Trophoblast cell (in vitro differentiated cells and primary cell): ENCODE data around the gene NFKBIA.
A peak's percentile ranks its signal among the peaks of the same experiment; 100 is the strongest.

Experiments
- DNase-seq, 2 donors: peaks; one replicate each; pipeline ENCODE4 v3.0.0-alpha.2; 2016
- H2AFZ ChIP-seq: 2 replicates; pipeline ENCODE4 v1.6.1; 2013; ENCODE audit warnings: low read length, moderate library complexity, mild to moderate bottlenecking; ENCODE audit not compliant: insufficient read depth, poor library complexity
- H2AK5ac ChIP-seq: 2 replicates; pipeline ENCODE4 v1.6.1; 2013; ENCODE audit warnings: mild to moderate bottlenecking, low read length
- H2BK120ac ChIP-seq: 2 replicates; pipeline ENCODE4 v1.6.1; 2013; ENCODE audit warnings: low read length, mild to moderate bottlenecking, moderate library complexity; ENCODE audit not compliant: insufficient read depth, poor library complexity
- H2BK12ac ChIP-seq: 2 replicates; pipeline ENCODE4 v1.6.1; 2013; ENCODE audit warnings: mild to moderate bottlenecking, low read length, moderate library complexity
- H2BK5ac ChIP-seq: 2 replicates; pipeline ENCODE4 v1.6.1; 2013; ENCODE audit warnings: low read length, low read depth, moderate library complexity, mild to moderate bottlenecking; ENCODE audit not compliant: poor library complexity
- H3K14ac ChIP-seq: 2 replicates; pipeline ENCODE4 v1.6.1; 2013; ENCODE audit warnings: mild to moderate bottlenecking, low read length
- H3K18ac ChIP-seq: 2 replicates; pipeline ENCODE4 v1.6.1; 2013; ENCODE audit warnings: mild to moderate bottlenecking, low read length
- H3K23ac ChIP-seq: 2 replicates; pipeline ENCODE4 v1.6.1; 2013; ENCODE audit warnings: low read length
- H3K27ac ChIP-seq: 2 replicates; pipeline ENCODE4 v1.5.1; 2013; ENCODE audit warnings: low read depth, mild to moderate bottlenecking, inconsistent platforms, low read length, moderate library complexity
- H3K27me3 ChIP-seq: 2 replicates; pipeline ENCODE4 v1.6.1; 2013; ENCODE audit warnings: inconsistent platforms, mild to moderate bottlenecking, low read length, moderate library complexity; ENCODE audit not compliant: insufficient read depth
- H3K36me3 ChIP-seq, 2 experiments: 1 replicate in 1 of 2; 2 replicates in 1 of 2; pipeline ENCODE4 v1.6.1; 2013; ENCODE audit warnings: low read length in 2 of 2, mild to moderate bottlenecking in 2 of 2, moderate library complexity in 1 of 2; ENCODE audit not compliant: insufficient read depth in 2 of 2, control insufficient read depth in 1 of 2
- H3K4ac ChIP-seq: 2 replicates; pipeline ENCODE4 v1.6.1; 2013; ENCODE audit warnings: low read depth, mild to moderate bottlenecking, low read length, moderate library complexity
- H3K4me1 ChIP-seq, 2 experiments: 1 replicate in 1 of 2; 2 replicates in 1 of 2; pipeline ENCODE4 v1.6.1; 2013; ENCODE audit warnings: low read length in 2 of 2, mild to moderate bottlenecking in 2 of 2, moderate library complexity in 1 of 2; ENCODE audit not compliant: insufficient read depth in 2 of 2, control insufficient read depth in 1 of 2
- H3K4me2 ChIP-seq: 2 replicates; pipeline ENCODE4 v1.6.1; 2013; ENCODE audit warnings: inconsistent platforms, mild to moderate bottlenecking, low read length, moderate library complexity
- H3K4me3 ChIP-seq: 2 replicates; pipeline ENCODE4 v1.5.1; 2013; ENCODE audit warnings: mild to moderate bottlenecking, low read depth, low read length, inconsistent platforms
- H3K79me1 ChIP-seq: one replicate; pipeline ENCODE4 v1.6.1; 2013; ENCODE audit warnings: low read length
- H3K79me2 ChIP-seq: 2 replicates; pipeline ENCODE4 v1.6.1; 2013; ENCODE audit warnings: low read length, mild to moderate bottlenecking; ENCODE audit not compliant: control insufficient read depth, insufficient read depth, poor library complexity
- H3K9ac ChIP-seq: 2 replicates; pipeline ENCODE4 v1.6.1; 2013; ENCODE audit warnings: mild to moderate bottlenecking, low read length
- H3K9me3 ChIP-seq: 2 replicates; pipeline ENCODE4 v1.6.1; 2013; ENCODE audit warnings: low read depth, mild to moderate bottlenecking, control low read depth, inconsistent platforms, low read length; ENCODE audit not compliant: insufficient read depth
- H4K12ac ChIP-seq: 2 replicates; pipeline ENCODE4 v1.6.1; 2013; ENCODE audit warnings: low read depth, mild to moderate bottlenecking, low read length, moderate library complexity
- H4K8ac ChIP-seq: 2 replicates; pipeline ENCODE4 v1.6.1; 2013; ENCODE audit warnings: low read depth, mild to moderate bottlenecking, low read length, moderate library complexity
- H4K91ac ChIP-seq: one replicate; pipeline ENCODE4 v1.6.1; 2013; ENCODE audit warnings: low read depth, mild to moderate bottlenecking, low read length, moderate library complexity
- WGBS: extraction: QIAGEN DNeasy Blood & Tissue Kit; methylation state at CpG from one replicate; pipeline ENCODE4 v1.1.7; 2013; ENCODE audit warnings: missing lambda C conversion rate; ENCODE audit not compliant: insufficient read length, insufficient coverage; ENCODE audit errors: extremely low coverage; 5-methylcytosine and 5-hydroxymethylcytosine counted together

The NFKBIA gene

DNA sequence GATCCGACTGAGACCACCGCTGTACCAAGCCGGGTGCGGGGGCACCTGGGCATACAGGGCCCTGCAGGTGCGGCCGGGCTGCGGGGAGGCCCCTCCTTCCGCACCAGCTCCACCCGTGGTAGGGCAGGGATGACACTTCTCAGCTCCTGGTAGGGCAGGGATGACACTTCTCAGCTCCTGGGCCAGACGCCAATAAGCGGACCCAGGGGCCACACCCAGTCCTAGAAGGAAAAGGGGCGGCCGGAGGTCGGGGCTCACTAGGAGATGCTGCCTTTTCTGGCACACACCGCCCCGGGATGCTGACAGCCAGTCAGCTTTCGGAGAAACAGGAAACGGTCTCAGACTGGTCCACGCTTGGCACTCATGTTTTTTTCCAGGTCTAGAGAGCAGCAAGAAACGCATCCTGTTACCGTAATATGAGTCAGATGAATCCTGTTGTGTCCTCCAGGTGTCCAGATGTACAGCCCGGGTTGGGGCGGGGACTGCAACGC is 34.8 kb downstream of the NFKBIA start:
- Histone ChIP-seq H3K27ac (no peak overlapping the region), H2AFZ (no peak overlapping the region), H3K36me3 (no peaks in the 10 kb centered on the region), H3K4ac (no peak overlapping the region), H3K18ac (no peak overlapping the region), H4K8ac (no peak overlapping the region), H3K4me3 (no peak overlapping the region), H2BK120ac (no peak overlapping the region), H3K4me1 (peaks cover 32 to 36% of the 10 kb centered on the region in 2 experiments), H4K12ac (no peak overlapping the region), H3K79me1 (peaks cover 34% of the 10 kb centered on the region), H2BK5ac (no peak overlapping the region), H3K14ac (no peak overlapping the region), H3K9ac (no peak overlapping the region), H3K79me2 (peaks cover 3% of the 10 kb centered on the region), H3K27me3 (no peaks in the 10 kb centered on the region), H2BK12ac (no peak overlapping the region), H4K91ac (no peak overlapping the region), H3K23ac (no peak overlapping the region), H3K4me2 (no peak overlapping the region), H3K9me3 (peaks cover 6% of the 10 kb centered on the region), H2AK5ac (peak overlapping the region; percentile 78)
- no peak for DNase-seq
- WGBS = no CpG with 5 or more reads among the region's 24 CpGs

DNA sequence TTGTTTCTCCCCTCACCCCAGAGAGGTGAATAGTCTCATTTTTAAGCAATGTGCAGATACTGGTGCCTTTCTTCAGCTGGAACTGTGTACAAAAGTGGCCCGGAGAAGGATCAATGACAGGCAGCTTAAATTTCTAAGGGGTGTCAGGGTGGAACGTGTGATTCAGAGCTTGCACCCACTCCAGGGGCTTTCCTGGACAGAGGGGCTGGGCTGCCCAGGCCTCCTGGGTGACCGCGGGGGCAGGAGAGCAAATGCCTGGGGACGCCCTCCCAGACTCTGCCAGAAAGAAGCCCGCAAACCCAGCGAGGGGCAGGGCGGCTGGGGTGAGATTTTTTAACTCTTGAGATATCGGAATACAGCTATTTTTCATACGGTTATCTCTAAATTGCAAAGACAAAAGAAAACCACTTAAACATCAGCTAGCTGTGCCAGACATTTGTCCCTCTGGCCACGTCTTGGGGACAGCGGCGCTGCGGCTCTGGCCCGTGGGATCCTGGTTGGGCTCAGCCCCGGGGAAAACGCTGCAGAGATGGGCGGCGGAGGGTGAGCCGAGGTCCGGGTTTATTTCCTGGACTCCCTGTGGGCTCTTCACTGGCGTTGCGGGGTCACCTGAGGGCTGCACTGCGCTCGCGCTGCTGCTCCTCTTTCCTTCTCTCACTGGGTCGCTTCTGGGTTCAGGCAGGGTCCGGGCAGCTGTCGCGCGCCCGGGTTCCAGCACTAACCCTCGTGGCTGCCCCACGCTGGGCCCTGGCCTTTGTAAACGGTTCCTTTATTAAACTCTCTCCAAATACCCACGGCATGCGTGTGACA is 35.8 kb downstream of the NFKBIA start:
- H3K27me3 ChIP-seq = no peaks in the 10 kb centered on the region
- H3K23ac ChIP-seq = no peak overlapping the region
- no peak overlapping the region for H4K8ac ChIP-seq
- H4K91ac ChIP-seq = peak overlapping the region; percentile 63
- no peak overlapping the region for H3K27ac ChIP-seq
- H3K36me3 ChIP-seq = no peaks in the 10 kb centered on the region
- peak overlapping the region; percentile 41 for H2BK12ac ChIP-seq
- no peak overlapping the region for H3K18ac ChIP-seq
- no peak overlapping the region for H3K9ac ChIP-seq
- peaks cover 3% of the 10 kb centered on the region for H3K79me2 ChIP-seq
- no peak overlapping the region for H2AFZ ChIP-seq
- peaks cover 6% of the 10 kb centered on the region for H3K9me3 ChIP-seq
- WGBS = no CpG with 5 or more reads among the region's 37 CpGs
- no peak overlapping the region for H3K4me3 ChIP-seq
- DNase-seq = no peak
- no peak overlapping the region for H2BK5ac ChIP-seq
- H3K4ac ChIP-seq = no peak overlapping the region
- H2BK120ac ChIP-seq = no peak overlapping the region
- H3K4me2 ChIP-seq = no peak overlapping the region
- H3K79me1 ChIP-seq = peaks cover 31% of the 10 kb centered on the region
- H4K12ac ChIP-seq = no peak overlapping the region
- H3K14ac ChIP-seq = peak overlapping the region; percentile 20
- peak overlapping the region; percentile 78 for H2AK5ac ChIP-seq
- H3K4me1 ChIP-seq = peaks cover 29 to 34% of the 10 kb centered on the region in 2 experiments

DNA sequence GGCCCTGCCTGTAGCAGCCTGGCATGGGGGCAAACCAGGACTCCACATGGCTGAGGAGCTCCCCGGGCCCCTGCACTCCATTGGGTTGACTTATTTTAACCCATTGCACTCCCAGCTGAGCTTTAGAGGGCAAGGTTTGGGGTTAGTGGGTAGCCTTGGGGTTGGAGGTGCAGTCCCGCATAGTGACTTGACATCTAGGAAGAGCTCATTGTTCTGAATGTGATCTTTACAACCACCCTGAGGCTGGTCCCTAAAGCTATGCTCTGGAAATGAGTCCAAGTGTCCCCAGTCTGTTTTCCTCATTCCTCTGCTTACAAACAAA is 36.4 kb downstream of the NFKBIA start:
- no peak for DNase-seq
- Histone ChIP-seq H3K79me2 (peaks cover 3% of the 10 kb centered on the region), H2BK12ac (no peak overlapping the region), H3K4me3 (no peak overlapping the region), H2AFZ (no peak overlapping the region), H3K27ac (no peak overlapping the region), H3K27me3 (no peaks in the 10 kb centered on the region), H3K79me1 (peaks cover 35% of the 10 kb centered on the region), H3K14ac (no peak overlapping the region), H3K9ac (no peak overlapping the region), H3K36me3 (no peaks in the 10 kb centered on the region), H2BK120ac (peak overlapping the region; percentile 13), H3K9me3 (peaks cover 7% of the 10 kb centered on the region), H3K18ac (no peak overlapping the region), H2BK5ac (no peak overlapping the region), H4K8ac (no peak overlapping the region), H3K4ac (no peak overlapping the region), H2AK5ac (no peak overlapping the region), H4K91ac (peak overlapping the region; percentile 7), H4K12ac (no peak overlapping the region), H3K4me2 (no peak overlapping the region), H3K4me1 (peaks cover 29 to 34% of the 10 kb centered on the region in 2 experiments), H3K23ac (no peak overlapping the region)
- WGBS = no CpG with 5 or more reads among the region's 2 CpGs

DNA sequence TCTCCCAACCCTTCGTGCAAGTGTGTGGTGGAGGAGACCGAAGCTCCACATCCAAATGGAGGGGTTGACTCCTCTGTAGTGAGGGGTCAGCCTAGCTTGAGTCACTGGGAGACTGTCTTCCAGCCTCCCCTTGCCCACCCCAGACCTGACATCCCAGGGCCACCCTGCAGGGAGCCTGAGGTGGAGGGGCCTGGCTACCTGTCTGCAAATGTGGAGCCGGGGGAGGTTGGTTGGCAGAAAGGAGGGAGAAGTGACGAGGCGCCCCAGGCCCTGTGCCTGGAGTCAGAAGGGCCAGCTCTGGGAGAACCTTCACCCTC is 37.5 kb downstream of the NFKBIA start:
- H3K4me2 ChIP-seq = no peak overlapping the region
- no peak overlapping the region for H2BK5ac ChIP-seq
- H3K9me3 ChIP-seq = peaks cover 7% of the 10 kb centered on the region
- peak overlapping the region; percentile 66 for H3K14ac ChIP-seq
- WGBS = no CpG with 5 or more reads among the region's 5 CpGs
- DNase-seq = no peak
- peak overlapping the region; percentile 58 for H2BK12ac ChIP-seq
- no peak overlapping the region for H4K12ac ChIP-seq
- H3K27ac ChIP-seq = no peak overlapping the region
- H4K91ac ChIP-seq = peak overlapping the region; percentile 72
- no peaks in the 10 kb centered on the region for H3K27me3 ChIP-seq
- H3K18ac ChIP-seq = peak overlapping the region; percentile 12
- H3K9ac ChIP-seq = no peak overlapping the region
- H3K79me1 ChIP-seq = peaks cover 31% of the 10 kb centered on the region
- H3K4ac ChIP-seq = no peak overlapping the region
- H2BK120ac ChIP-seq = peak overlapping the region; percentile 14
- peak overlapping the region; percentile 77 for H2AK5ac ChIP-seq
- peaks cover 3% of the 10 kb centered on the region for H3K79me2 ChIP-seq
- no peak overlapping the region for H2AFZ ChIP-seq
- H3K4me3 ChIP-seq = no peak overlapping the region
- no peak overlapping the region for H4K8ac ChIP-seq
- H3K4me1 ChIP-seq = peaks cover 29 to 37% of the 10 kb centered on the region in 2 experiments
- no peaks in the 10 kb centered on the region for H3K36me3 ChIP-seq
- no peak overlapping the region for H3K23ac ChIP-seq
